ENCODE results near the gene SEMA4A.
"Not testable (repeated sequence)": the region's sequence is repeated elsewhere in the genome, so short reads cannot be mapped to it uniquely, and the experiment has no call there.

SEMA4A gene

GRCh38 chr1:156118177-156118868 is 35.1 kb upstream of the SEMA4A start:
- TF ChIP-seq CTCF (IDR thresholded peaks at IDR 0.05; ENCODE audit: control extremely low read depth, extremely low read depth, low read depth, missing control alignments): no peak
- DNase-seq (ENCODE audit: extremely low spot score): no peak
- POLR2A ChIA-PET: interaction anchor here (0.7 to 17.9 kb wide), 5 partner anchors 9 to 94 kb away, joined by 3 to 266 read pairs (median 4); partner anchors contain the start of gene PMF1
- CTCF ChIA-PET: interaction anchor here (1.4 to 27.7 kb wide), 3 partner anchors 11 to 107 kb away, joined by 4 to 1172 read pairs (median 130); partner anchors contain the start of gene MEX3A

- no peak for DNase-seq (ENCODE audit: extremely low spot score)
- POLR2A ChIA-PET: interaction anchor here (1.1 to 17.9 kb wide), 4 partner anchors 7 to 18 kb away, joined by 3 to 266 read pairs (median 5); no protein-coding TSS in a partner anchor
- CTCF ChIA-PET: interaction anchor here (1.0 to 27.7 kb wide), 4 partner anchors 9 to 105 kb away, joined by 5 to 1172 read pairs (median 68); partner anchors contain the start of gene MEX3A
- TF ChIP-seq CTCF (IDR thresholded peaks at IDR 0.05; ENCODE audit: control extremely low read depth, extremely low read depth, low read depth, missing control alignments): no peak
Observed at GRCh38 chr1:156119503-156120209, 33.7 kb upstream of the SEMA4A start.

GRCh38 chr1:156120318-156120717 is 33.1 kb upstream of the SEMA4A start:
- POLR2A ChIA-PET: interaction anchor here (1.3 to 17.9 kb wide), 2 partner anchors 9 to 19 kb away, joined by 3 to 266 read pairs; no protein-coding TSS in a partner anchor
- no peak for TF ChIP-seq CTCF (IDR thresholded peaks at IDR 0.05; ENCODE audit: control extremely low read depth, extremely low read depth, low read depth, missing control alignments)
- DNase-seq (ENCODE audit: extremely low spot score): no peak
- CTCF ChIA-PET: interaction anchor here (0.9 to 27.7 kb wide), 5 partner anchors 9 to 105 kb away, joined by 3 to 1172 read pairs (median 7); partner anchors contain the start of gene MEX3A

GRCh38 chr1:156121005-156121404 is 32.4 kb upstream of the SEMA4A start:
- POLR2A ChIA-PET: interaction anchor here (0.8 to 17.9 kb wide), 3 partner anchors 8 to 20 kb away, joined by 3 to 266 read pairs (median 3); no protein-coding TSS in a partner anchor
- CTCF ChIA-PET: interaction anchor here (0.9 to 27.7 kb wide), 4 partner anchors 8 to 104 kb away, joined by 3 to 1172 read pairs (median 68); partner anchors contain the start of gene MEX3A
- DNase-seq (ENCODE audit: extremely low spot score): not testable (repeated sequence)

GRCh38 chr1:156121457-156121856 is 31.9 kb upstream of the SEMA4A start:
- TF ChIP-seq CTCF (IDR thresholded peaks at IDR 0.05; ENCODE audit: control extremely low read depth, extremely low read depth, low read depth, missing control alignments): no peak
- no peak for DNase-seq (ENCODE audit: extremely low spot score)
- POLR2A ChIA-PET: interaction anchor here (0.8 to 17.9 kb wide), 2 partner anchors 11 to 20 kb away, joined by 3 to 266 read pairs; no protein-coding TSS in a partner anchor
- CTCF ChIA-PET: interaction anchor here (9.2 to 27.7 kb wide), 2 partner anchors 7 to 25 kb away, joined by 130 to 1172 read pairs; partner anchors contain the start of gene MEX3A

- TF ChIP-seq CTCF (IDR thresholded peaks at IDR 0.05; ENCODE audit: control extremely low read depth, extremely low read depth, low read depth, missing control alignments): no peak
- ChIA-PET CTCF (interaction anchor here (2.1 to 27.7 kb wide), 3 partner anchors 10 to 102 kb away, joined by 6 to 1172 read pairs (median 18); partner anchors contain the start of gene MEX3A), POLR2A (interaction anchor here (17.9 kb wide), 1 partner anchor 21 kb away, joined by 266 read pairs; no protein-coding TSS in a partner anchor)
- no peak for DNase-seq (ENCODE audit: extremely low spot score)
Observed at GRCh38 chr1:156122086-156122485, 31.3 kb upstream of the SEMA4A start.
